Stimulated activated CD4-positive, alpha-beta T cell treated with anti-CD3 and anti-CD28 coated beads, Interleukin-1b, Interleukin-23, amount 100 ng/mL, for 48 hours (primary cell): ENCODE measurements around the gene ADAM19.
"Not testable (repeated sequence)": the region's sequence is repeated elsewhere in the genome, so short reads cannot be mapped to it uniquely, and the experiment has no call there.

ENCODE experiments used
- DNase-seq: peaks from one replicate; pipeline ENCODE4 v3.0.0-alpha.2; 2020

Gene ADAM19

DNA sequence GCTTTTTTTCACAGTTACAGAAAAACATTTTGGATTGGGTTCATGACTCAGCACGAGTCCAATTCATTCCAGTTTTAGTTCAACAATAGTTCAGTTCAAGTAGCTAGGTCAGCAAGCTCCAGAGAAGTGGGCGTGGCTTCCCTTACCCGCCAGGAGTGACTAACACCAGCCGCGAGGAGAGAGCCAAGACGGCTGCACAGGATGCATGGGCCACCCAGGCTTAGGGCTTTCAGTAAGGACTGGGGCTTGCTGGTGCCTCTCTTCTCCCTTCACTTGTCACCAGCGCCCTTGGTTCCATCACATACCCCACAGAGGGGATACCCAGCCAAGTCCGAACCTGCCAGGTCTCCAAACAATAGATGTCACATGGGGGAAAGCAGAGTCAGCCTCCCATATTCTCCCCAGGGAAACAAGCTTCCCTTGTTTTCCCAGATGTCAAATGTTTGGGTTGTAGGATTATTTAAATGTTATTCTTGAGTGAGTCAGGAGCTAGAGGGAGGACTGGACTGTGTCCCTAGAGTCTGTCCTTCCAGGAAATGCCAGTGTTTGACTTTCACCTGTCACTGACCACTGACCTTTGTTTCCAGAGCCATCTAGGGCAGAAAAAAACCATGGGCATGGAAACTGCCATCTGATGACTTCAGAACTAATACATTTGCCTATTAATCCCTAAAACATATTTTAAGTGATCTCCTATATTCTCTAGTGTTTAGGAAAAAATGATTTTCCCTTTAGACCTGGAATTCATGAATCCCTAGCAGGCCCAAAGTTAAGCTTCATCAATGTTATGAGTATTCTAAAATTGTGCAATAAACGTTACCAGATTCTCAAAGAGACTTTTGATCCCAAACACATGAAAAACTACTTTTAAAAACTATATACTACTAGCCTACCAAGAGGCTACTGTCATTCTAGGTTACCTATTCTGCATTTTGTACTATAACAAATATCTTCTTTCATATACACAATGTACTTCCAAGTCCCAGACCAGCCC, 63.6 kb downstream of the ADAM19 start:
- peak; percentile 48 for DNase-seq

DNA sequence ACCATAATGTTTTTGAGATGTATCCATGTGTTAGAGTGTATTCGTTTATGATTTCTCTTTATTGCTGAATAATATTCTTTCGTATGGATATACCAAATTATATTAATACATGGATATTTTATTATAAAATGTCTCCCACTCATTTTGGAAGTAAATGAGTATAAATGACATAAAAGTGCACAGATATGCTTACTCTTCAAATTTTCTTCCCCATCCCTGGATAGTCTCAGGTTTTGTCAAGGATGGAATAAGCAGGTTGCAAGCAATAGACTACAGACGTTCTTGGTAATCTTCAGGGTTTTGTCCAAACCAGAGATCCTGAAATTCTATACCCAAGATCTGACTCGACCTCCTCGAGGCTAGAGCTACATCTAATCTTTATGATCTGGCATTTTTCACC, 64.9 kb downstream of the ADAM19 start:
- DNase-seq = no peak

DNA sequence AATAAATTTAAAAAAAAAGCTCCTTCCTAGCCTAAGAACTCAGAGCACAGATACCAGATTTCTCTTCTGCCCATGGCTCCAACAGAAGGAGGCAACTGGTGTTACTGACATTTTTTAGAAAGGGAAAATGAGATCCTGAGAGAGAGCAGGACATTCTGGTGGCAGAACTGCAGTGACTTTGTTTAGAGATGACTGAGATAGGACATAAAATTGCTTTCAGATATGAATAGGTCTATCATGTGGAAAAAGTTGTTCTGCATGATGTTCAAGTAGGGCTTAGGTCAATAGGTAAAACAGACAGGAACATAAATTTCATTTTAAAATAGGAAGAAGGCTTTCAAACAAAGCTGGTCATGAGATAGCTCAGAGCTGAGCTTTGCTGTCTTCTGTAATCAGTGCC, 66.0 kb downstream of the ADAM19 start:
- no peak for DNase-seq

DNA sequence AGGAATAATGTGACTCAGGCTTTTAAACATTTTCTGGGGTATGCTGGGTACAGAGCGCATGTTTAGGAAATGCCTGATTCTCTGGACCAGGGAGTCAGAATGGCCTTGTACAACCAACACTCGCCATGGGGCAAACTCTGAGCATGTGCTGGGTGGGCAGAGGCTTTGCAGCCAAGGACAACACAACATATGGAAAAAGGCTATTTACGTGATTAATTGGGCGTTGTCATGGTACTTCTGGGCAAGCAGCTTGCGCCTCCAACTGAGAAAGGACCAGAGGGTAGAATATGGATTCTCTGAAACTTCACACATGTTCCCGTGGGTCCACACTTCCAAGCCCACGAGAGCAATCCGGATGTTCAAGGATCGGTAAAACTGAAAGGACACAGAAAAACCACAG, 66.5 kb downstream of the ADAM19 start:
- no peak for DNase-seq

DNA sequence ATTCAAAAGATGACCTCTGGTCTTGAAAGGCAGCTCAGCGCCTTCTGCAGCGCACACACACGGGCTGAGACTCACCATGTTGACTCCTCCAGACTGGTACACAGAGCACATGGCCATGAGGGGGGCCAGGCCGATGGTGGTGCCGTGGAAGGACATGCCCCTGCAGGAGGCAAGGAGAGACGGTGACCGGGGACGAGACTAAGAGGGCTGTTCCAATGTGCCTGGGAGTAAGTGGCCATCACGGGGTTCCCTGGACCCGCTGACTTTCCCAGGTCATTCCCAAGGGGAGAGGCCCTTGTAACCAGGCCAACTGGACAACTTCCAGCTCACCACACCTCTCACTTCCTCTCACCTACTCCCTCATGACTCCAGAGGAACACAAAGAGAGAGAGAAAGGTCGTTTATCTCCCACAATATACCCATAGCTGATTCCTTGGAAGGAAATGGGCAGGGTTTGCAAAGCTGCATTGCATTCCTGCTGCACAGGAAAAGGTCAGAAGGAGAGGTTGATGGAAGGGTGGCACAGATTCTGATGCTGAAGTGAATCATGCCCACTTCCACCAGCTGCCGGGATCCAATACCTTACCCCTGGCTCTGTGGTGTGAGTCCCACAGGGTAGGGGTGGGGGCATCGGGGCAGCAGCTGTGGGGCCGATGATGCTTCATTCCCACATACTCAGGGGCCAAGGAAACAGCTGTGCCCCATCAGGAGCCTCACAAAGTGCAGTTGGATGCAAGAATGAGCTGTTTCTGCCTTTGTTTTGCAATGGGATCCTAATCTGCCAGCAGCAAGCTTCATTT, 68.4 kb downstream of the ADAM19 start:
- no peak for DNase-seq

DNA sequence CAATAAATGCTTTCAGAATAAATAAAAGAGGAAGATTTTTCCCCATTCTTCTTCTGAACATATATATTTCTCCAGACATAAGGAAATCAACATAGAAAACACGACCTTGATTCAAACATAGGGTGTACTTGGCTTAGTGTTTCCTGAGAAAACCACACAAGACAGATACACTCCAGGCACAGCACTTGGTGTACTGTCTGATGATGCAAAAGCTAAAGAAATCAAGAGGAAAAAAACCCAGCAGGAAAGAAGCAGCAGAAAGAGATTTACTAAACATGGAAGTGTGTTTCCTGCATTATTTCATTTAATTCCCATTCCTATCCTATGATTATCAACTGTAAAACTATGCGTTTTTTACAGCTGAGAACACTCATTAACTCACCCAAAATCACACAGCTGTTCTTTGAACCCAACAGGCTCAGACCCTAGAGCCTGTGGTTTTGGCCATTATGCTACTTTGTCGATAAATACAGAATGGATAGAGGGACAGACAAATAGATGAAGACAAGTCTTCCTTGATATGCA, 69.4 kb downstream of the ADAM19 start:
- no peak for DNase-seq

DNA sequence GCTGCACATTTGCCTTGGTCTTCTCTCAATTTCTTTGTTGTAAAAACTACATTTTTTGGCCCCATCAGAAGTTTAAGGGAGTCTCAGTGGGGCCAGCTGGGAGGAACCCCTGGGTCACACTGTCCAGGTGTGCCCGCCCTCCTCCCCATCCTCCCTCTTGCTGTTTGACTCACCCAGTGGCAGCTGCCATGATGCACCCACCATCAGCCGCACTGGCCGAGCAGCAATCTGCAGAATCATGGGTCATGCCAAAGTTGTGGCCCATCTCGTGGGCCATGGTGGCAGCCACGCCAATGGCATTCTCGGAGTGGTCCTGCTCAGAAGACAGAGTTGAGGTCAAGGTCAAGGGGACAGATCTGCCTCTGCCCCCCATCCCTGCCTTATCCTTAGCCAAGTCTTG, 70.1 kb downstream of the ADAM19 start:
- DNase-seq = no peak

DNA sequence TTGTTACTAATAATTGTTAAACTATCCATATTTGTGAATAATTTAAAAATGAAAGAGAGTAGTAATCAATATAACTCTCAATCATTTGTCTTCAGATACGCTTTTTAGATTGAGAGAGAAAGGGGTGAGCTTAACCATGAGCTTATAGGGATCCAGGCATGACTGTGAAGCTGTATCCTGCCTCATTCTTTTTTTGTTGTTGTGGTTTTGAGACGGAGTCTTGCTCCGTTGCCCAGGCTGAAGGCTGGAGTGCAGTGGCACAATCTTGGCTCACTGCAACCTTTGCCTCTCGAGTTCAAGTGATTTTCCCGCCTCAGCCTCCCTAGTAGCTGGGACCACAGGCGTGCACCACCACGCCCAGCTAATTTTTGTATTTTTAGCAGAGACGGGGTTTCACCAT, 71.5 kb downstream of the ADAM19 start:
- DNase-seq = no peak

DNA sequence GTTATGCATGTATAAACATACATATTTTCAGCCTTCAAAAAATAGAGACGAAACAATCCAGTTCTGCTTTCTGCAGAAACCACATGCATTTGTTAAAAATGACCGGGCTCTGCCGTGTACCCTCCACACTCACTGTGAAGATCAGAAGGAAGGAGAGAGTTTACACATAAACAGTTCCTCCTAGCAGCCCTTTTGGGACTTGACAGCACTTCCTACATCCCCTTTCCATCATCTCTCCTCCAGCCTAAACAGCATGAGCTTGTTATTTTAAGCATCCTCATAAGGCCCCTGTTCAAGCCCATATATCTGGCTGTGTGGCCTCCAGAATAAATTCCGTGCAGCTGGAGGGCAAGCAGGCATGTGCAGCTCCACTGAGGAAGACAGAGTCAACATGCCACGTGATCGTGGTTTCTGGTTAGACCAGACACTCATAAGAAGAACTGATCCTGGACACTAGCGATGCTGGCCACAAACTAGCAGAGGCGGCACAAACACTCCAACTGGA, 73.4 kb downstream of the ADAM19 start:
- DNase-seq = no peak

DNA sequence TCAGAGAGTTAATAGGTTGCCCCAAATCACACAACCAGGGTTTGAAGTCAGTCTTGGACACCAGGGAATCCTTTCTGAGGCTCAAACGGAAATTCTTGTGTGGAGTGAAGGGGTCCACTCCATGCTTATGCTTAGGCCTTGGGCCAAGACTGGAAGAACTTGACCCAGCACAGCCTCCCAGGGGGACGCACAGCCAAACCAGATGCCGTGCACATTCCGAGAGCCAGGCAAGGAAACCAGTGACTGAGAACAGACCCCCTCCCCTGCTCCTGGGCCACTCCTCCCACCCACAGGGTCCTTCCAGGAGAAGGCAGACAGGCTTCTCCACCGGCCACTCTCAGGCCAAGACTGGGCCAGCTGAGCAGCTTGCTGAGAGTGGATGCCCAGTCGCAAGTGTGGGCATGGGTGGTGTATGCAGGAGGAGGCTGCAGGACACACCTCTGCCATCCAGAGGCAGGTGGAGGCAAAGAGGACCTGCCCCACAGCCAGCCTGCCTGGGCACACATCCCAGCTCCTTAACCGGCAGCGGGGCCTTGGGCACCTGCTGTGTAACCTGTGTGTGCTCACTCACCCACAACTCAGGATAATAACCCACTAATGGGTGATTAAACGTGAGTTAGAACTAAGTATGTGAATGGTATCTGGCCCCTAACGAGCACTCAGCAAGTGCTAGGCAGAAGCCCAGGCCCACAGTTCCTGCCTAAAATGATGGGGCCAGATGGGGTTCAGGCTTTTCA, 77.5 kb downstream of the ADAM19 start:
- DNase-seq = no peak

DNA sequence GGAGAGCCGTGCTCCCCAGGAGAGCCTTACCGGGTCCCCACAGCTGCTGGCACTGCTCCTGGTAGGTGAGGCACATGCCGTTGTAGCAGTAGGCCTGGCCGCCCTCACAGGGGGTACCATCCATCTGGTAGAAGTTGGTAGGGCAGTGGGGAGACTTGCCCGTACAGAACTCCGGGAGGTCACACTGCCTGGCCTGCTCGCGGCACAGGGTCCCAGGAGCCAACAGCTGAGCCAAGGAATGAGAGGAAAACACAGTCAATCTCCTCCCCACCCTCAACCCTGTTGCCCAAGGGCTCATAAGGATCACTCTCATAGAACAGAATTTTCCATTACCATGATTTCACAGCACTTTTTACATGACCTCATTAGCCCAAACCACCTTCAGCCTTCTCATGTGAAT, 78.7 kb downstream of the ADAM19 start:
- no peak for DNase-seq

DNA sequence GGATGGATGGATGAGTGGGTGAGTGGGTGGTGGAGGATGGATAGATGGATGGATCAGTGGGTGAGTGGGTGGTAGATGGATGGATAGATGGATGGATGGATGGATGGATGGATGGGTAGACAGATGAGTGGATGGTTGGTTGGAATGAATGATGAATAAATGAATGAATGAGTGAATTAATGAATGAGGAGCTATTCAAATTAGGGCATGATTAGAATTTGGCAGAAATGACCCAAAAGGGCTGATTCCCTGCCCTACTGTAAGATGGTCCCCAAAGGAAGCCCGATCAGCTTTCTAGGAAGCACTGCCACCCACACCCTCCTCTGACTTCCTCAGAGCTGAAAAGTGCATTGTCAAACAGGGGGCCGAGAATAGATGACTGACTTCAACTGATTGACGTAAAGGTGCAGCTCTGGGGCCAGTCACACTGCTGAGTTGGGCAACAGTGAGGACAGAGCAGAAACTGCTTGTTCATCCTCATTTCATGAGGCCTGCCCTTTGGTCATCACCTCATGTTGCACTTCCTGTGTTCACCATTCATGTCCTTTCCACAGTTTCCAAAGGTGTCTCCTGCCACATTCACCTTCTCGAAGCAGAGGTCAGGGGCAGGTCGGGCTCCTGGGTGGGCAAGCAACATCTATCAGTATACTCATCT, 81.3 kb downstream of the ADAM19 start:
- no peak for DNase-seq

DNA sequence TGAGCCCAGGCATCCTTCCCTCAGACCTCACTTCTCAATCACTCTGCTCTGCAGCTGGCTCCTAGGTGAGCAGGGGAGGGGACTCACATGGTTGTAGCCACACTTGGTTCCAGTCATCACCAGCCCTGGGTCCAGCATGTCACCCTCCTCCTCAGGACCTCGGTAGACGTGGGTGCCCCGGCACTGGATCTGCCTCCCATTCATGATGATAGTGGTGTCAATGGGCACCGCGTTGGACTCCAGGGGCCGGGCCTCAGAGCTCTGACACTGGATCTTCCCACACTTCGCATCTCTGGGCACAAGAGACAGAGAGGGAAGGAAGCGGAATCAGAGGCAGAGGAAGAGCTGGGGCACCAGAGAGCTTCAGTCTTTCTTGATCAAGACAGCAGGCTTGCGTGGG, 82.7 kb downstream of the ADAM19 start:
- DNase-seq = no peak

DNA sequence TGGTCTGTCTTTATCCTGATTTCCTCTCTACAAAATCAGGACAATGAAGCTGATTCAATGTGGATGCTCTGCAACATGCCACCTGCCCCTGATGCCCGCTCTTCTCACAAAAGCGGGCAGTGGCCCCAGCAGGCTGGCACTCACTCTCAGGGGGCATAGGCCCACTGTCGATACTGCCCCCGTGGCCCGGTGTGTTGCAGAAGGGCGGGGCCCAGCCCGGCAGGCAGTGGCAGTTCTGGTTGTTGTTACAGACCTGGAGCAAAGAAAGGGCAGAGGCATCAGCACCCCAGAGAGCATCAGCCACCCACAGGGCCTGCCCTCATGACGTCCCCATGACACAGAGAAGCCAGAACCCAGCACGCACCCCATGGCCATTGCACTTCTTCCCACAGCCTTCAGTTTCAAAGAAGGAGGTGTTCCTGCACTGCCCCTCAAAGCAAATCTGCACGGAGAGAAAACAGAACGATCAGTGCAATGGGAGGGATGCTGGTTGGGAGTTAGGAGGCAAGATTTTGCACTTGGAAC, 84.0 kb downstream of the ADAM19 start:
- DNase-seq = no peak

DNA sequence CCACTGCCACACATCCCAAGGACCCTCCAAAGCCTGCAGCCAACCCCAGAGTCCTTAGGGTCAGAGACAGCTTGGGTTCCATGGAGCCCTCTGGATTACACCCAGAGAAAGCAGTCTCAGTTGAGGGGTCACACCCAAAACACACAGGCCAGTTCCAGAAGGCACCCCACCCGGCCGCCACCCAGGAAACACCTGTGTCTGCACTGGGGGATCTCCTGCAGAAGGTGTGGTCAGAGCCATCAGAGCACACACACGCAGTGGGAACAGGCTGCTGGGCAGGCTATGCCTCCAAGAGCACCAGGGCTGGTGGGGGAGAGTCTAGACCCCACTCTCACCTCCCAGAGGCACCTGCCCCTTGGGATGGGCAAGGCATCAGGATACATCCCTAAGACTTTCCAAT, 88.2 kb downstream of the ADAM19 start:
- DNase-seq = no peak

DNA sequence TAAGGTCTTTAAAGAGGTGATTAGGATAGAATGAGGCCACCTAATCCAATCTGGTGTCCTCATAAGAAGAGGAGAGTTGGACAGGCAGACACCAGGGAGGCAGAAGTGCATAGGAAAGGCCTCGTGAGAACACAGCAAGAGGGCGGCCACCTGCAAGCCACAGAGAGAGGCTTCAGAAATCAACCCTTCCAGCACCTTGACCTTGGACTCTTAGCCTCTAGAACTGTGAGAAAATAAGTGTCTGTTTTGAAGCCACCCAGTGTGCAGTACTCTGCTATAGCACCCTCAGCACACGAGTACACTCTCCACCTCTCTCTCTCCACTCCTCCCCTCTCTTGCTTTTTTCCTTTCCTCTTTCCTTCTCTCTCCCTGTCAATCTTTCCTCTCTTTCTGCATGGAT, 88.7 kb downstream of the ADAM19 start:
- DNase-seq = no peak

DNA sequence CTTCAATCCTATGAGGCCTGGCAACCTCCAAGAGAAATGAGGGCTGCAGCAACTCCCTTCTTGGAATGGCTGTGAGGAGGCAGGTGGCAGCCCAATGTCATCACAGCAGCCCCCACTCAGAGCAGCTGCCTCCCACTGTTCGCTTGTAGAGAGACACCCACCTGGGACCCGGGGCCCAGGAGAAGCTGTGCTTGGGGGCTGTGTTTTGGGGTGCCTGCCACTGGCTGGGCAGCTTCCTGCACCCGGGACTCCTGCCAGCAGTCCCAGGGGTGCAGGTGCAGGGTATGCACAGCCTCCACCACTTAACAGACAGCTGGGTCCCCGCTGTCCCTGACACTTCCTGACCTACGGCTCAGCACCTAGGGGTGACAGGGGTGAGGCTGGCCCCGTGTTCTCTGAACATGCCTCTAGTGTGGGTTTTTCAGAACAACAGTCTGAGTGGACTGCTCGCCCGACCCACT, 89.3 kb downstream of the ADAM19 start:
- no peak for DNase-seq

DNA sequence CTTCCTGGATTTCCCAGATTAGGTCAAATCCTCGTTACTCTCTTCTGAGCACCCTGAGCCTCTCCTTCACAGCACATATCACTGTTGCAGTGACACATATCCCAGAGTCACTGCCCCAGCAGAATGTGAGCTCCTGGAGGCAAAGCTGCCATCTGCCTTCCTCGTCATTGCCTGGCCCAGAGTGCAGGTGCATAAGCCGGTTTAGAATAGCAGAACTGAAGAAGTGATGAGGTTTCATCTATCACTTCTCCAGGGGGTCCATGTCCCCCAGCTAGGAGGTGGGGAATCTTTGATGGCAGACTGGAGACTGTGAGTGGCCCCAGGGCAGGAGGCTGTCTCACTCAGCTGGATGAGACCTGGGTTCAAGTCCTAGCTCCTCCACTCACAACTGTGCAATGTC, 89.8 kb downstream of the ADAM19 start:
- DNase-seq = no peak

DNA sequence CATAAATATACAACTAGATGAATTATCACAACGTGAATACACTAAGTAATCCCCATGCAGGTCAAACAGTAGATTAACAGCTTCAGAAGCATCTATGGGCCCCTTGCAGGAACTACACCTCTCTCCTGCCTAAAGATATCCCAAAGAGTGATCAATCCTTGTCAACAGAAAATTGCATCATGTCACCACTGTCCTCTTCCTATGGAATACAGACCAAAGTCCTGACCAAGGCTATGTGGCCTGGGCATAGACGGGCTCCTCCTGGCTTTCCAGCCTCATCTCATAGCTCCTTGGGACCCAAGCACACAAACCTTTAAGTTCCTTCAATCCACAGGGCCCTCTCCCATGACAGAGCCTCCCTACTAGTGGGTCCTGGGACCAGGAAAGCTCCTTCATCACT, 90.2 kb downstream of the ADAM19 start:
- DNase-seq = no peak

DNA sequence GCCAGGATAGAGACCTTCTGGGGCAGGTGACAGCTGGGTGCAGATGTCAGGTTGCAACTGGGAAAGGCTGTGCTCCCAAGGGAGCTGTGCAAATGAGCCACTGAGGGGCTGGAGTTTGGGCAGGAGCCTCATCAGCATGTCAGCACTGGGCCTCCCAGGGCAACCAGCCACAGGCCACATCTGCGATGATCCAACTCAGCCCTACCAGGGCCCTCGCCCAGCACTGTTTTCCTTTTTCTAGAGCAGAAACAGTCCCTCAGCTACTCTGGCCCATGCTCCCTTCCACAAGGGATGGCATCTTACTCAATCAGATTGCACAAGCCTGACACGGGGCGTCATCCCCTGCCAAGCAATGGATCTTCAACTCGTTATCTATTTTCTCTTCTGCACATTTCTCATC, 90.8 kb downstream of the ADAM19 start:
- DNase-seq = no peak

DNA sequence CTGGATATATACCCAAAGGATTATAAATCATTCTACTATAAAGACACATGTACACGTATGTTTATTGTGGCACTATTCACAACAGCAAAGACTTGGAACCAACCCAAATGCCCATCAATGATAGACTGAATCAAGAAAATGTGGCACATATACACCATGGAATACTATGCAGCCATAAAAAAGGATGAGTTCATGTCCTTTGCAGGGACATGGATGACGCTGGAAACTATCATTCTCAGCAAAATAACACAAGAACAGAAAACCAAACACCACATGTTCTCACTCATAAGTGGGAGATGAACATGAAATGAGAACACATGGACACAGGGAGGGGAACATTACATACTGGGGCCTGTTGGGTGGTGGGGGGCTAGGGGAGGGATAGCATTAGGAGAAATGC, 92.9 kb downstream of the ADAM19 start:
- DNase-seq = not testable (repeated sequence)

DNA sequence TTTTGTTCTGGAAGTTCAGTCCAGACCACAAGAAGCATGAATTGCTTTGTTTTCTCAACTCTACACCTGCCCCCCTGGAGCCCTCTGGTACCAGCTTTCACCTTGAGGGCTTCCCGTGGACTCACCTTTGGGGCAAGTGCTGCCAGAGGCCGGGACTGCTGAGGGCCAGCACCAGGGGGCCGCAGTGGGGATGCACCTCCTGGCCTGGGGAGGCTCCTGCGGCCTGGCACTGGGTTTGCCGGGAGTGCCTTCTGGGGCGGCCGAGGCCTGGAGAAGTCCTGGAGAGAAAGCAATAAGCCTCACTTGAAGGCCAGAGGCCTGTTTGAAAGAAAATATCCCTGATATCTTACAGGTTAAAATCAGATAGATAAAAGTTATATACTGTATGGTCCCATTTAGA, 93.9 kb downstream of the ADAM19 start:
- no peak for DNase-seq
